MM.1S (cell line): ENCODE measurements around the gene SCAMP1.

Experiments used
- DNase-seq: peaks from one replicate; pipeline ENCODE4 v3.0.0-alpha.2; 2015
- H2AFZ ChIP-seq: fragments of 300-600 bp; sonication (generic); 2 replicates; pipeline ENCODE4 v1.6.0; 2016; ENCODE audit warnings: antibody characterized with exemption, low read length
- H3F3A ChIP-seq: fragments of 300-600 bp; sonication (generic); 2 replicates; pipeline ENCODE4 v1.6.1; 2016; ENCODE audit warnings: mild to moderate bottlenecking, antibody characterized with exemption, low read length, moderate library complexity, mixed read lengths; ENCODE audit not compliant: insufficient read depth
- H3K27ac ChIP-seq: fragments of 300-600 bp; sonication (generic); 2 replicates; pipeline ENCODE4 v1.5.1; 2016; ENCODE audit warnings: mild to moderate bottlenecking, low read length
- H3K27me3 ChIP-seq: fragments of 300-600 bp; sonication (generic); replicated peaks from 2 replicates; pipeline ENCODE4 v1.6.0; 2016; ENCODE audit warnings: low read length; ENCODE audit not compliant: insufficient read depth
- H3K36me3 ChIP-seq: fragments of 300-600 bp; sonication (generic); replicated peaks from 2 replicates; pipeline ENCODE4 v1.6.1; 2016; ENCODE audit warnings: mild to moderate bottlenecking, low read length, mixed read lengths; ENCODE audit not compliant: insufficient read depth
- H3K4me1 ChIP-seq: fragments of 300-600 bp; sonication (generic); 2 replicates; pipeline ENCODE4 v1.6.1; 2016; ENCODE audit warnings: low read length, mixed read lengths
- H3K4me2 ChIP-seq: fragments of 300-600 bp; sonication (generic); 2 replicates; pipeline ENCODE4 v1.6.0; 2016; ENCODE audit warnings: low read depth, low read length
- H3K4me3 ChIP-seq: fragments of 300-600 bp; sonication (generic); 2 replicates; pipeline ENCODE4 v1.5.1; 2016; ENCODE audit warnings: low read length, mixed read lengths
- H3K79me2 ChIP-seq: fragments of 300-600 bp; sonication (generic); 2 replicates; pipeline ENCODE4 v1.6.1; 2016; ENCODE audit warnings: mixed run types, low read length, mixed read lengths
- H3K9ac ChIP-seq: fragments of 300-600 bp; sonication (generic); 2 replicates; pipeline ENCODE4 v1.6.1; 2016; ENCODE audit warnings: low read length, mixed read lengths
- H3K9me2 ChIP-seq: fragments of 300-600 bp; sonication (generic); replicated peaks from 2 replicates; pipeline ENCODE4 v1.6.1; 2016; ENCODE audit warnings: mild to moderate bottlenecking, low read length, mixed read lengths; ENCODE audit not compliant: insufficient read depth
- H3K9me3 ChIP-seq: fragments of 300-600 bp; sonication (generic); replicated peaks from 2 replicates; pipeline ENCODE4 v1.6.1; 2016; ENCODE audit warnings: mild to moderate bottlenecking, low read length, mixed read lengths; ENCODE audit not compliant: insufficient read depth
- H4K20me1 ChIP-seq: fragments of 300-600 bp; sonication (generic); 2 replicates; pipeline ENCODE4 v1.6.1; 2016; ENCODE audit warnings: mild to moderate bottlenecking, low read length, moderate library complexity, mixed read lengths; ENCODE audit not compliant: insufficient read depth
- EZH2 ChIP-seq: fragments of 300-600 bp; sonication (generic); optimal IDR thresholded peaks from 2 replicates; pipeline ENCODE3; 2017; ENCODE audit warnings: low read depth, mild to moderate bottlenecking, antibody characterized with exemption, low read length, mixed read lengths
- EZH2phosphoT487 ChIP-seq: fragments of 300-600 bp; sonication (generic); IDR thresholded peaks from 2 replicates; pipeline ENCODE4 v1.6.1; 2018; ENCODE audit warnings: antibody characterized with exemption, low read length
- TF ChIP-seq, protein P1 (sequence below): fragments of 300-600 bp; sonication (generic); IDR thresholded peaks from 2 replicates; pipeline ENCODE4 v1.5.1; 2016; ENCODE audit warnings: antibody characterized with exemption, low read length, mixed read lengths

Gene SCAMP1

DNA sequence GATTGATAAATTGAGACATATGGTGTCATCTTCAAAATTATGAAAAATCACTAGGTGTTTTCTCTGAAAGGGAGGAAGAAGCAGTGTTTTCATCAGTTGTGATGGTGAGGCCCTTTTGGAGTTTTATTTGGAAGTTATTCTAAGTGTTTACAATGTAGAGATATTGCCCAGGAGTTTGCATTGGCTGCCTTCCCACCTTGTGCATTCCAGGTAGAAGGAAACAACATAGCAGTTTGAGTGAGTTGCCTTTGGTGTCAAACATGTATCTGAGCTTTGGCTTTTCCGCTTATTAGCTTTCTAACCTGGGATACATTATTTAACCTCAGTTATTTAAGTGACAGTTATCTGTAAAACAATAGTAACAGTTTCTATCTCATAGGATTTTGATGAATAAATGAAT lies 122.5 kb downstream of the SCAMP1 start:
- H3K9me3 ChIP-seq: no peaks in the 10 kb centered on the region
- H3F3A ChIP-seq: 0 out of 2 replicates have a peak, but pooled peaks cover 2% of the 10 kb centered on the region
- H3K79me2 ChIP-seq: no peaks in the 10 kb centered on the region
- no peaks in the 10 kb centered on the region for H3K36me3 ChIP-seq
- no peaks in the 10 kb centered on the region for H3K9me2 ChIP-seq
- peaks cover 11% of the 10 kb centered on the region for H3K4me1 ChIP-seq
- DNase-seq: no peak
- H4K20me1 ChIP-seq: no peaks in the 10 kb centered on the region
- H3K9ac ChIP-seq: no peak overlapping the region
- H3K27me3 ChIP-seq: no peaks in the 10 kb centered on the region
- no peak overlapping the region for H3K27ac ChIP-seq
- H3K4me3 ChIP-seq: no peak overlapping the region
- no peak overlapping the region for H3K4me2 ChIP-seq
- TF ChIP-seq EZH2phosphoT487 (no peak), EZH2 (no peak)
- TF ChIP-seq, protein P1, sequence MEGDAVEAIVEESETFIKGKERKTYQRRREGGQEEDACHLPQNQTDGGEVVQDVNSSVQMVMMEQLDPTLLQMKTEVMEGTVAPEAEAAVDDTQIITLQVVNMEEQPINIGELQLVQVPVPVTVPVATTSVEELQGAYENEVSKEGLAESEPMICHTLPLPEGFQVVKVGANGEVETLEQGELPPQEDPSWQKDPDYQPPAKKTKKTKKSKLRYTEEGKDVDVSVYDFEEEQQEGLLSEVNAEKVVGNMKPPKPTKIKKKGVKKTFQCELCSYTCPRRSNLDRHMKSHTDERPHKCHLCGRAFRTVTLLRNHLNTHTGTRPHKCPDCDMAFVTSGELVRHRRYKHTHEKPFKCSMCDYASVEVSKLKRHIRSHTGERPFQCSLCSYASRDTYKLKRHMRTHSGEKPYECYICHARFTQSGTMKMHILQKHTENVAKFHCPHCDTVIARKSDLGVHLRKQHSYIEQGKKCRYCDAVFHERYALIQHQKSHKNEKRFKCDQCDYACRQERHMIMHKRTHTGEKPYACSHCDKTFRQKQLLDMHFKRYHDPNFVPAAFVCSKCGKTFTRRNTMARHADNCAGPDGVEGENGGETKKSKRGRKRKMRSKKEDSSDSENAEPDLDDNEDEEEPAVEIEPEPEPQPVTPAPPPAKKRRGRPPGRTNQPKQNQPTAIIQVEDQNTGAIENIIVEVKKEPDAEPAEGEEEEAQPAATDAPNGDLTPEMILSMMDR: no peak
- H2AFZ ChIP-seq: no peak overlapping the region

DNA sequence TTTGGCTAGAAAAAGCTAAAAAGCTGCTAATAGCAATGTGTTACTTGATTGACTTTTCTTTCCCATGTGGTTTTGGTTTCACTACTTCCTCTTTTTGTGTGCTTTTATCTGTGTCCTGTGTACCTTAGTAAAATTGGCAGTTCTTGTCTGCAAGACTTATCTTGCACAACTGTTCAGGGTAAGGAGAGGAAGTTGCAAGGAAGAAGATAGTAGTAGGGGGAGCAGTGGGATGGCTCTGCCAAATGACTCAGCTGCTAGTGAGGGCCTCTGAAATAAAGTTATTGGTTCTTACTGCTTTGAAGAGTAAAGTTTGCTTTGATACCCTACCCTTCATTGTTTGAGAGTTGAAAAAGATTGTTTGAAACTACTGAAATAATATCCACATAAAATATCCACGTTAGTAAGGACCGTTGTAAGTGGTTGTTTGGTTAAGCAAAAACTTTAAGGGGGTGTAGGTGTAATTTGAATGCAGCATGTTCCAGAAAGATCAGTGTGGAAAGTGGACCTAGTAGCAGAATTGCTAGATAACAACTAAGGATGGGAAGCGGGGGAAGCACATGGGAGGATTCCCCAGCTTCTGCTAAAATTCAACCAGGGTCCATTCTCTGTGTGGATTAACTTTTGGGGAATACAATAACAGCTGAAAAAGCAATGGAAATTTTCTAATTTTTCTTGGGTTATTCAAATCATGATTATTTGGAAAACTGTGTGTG lies 123.5 kb downstream of the SCAMP1 start:
- no peaks in the 10 kb centered on the region for H3K9me2 ChIP-seq
- no peak overlapping the region for H3K27ac ChIP-seq
- H3K4me2 ChIP-seq: no peak overlapping the region
- H4K20me1 ChIP-seq: no peaks in the 10 kb centered on the region
- H3K9me3 ChIP-seq: no peaks in the 10 kb centered on the region
- H3K4me1 ChIP-seq: peaks cover 11% of the 10 kb centered on the region
- no peak overlapping the region for H3K9ac ChIP-seq
- H3K79me2 ChIP-seq: no peaks in the 10 kb centered on the region
- no peak overlapping the region for H2AFZ ChIP-seq
- H3F3A ChIP-seq: 0 out of 2 replicates have a peak, but pooled peaks cover 2% of the 10 kb centered on the region
- H3K4me3 ChIP-seq: no peak overlapping the region
- no peaks in the 10 kb centered on the region for H3K36me3 ChIP-seq
- peak; percentile 42 for DNase-seq
- no peaks in the 10 kb centered on the region for H3K27me3 ChIP-seq
- no peak for TF ChIP-seq EZH2
- TF ChIP-seq, protein P1: no peak
- TF ChIP-seq EZH2phosphoT487: no peak

DNA sequence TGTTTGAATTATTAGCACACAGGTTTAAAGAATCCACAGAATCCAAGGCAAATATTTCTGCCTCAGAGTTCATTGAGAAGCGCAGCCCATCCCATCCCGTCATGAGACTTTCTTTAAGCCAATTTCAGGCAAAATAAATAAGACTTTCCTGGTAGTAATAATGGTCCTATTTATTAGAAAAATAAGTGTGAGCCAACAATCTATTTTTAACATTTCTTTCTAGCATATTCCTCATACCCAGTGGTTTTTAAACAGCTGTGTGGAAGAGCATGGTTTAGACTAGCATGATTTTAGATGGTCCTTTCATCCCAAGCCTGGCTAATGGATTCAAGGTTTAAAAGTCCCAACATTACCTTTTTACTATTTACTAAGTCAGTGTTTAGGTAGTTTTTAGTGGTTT lies 125.8 kb downstream of the SCAMP1 start:
- TF ChIP-seq, protein P1: no peak
- no peak for TF ChIP-seq EZH2phosphoT487
- TF ChIP-seq EZH2: no peak
- H3F3A ChIP-seq: 0 out of 2 replicates have a peak, but pooled peaks cover 2% of the 10 kb centered on the region
- H2AFZ ChIP-seq: no peak overlapping the region
- H3K27me3 ChIP-seq: no peaks in the 10 kb centered on the region
- H3K9ac ChIP-seq: no peak overlapping the region
- no peaks in the 10 kb centered on the region for H4K20me1 ChIP-seq
- no peaks in the 10 kb centered on the region for H3K9me3 ChIP-seq
- no peaks in the 10 kb centered on the region for H3K79me2 ChIP-seq
- no peaks in the 10 kb centered on the region for H3K9me2 ChIP-seq
- H3K36me3 ChIP-seq: no peaks in the 10 kb centered on the region
- DNase-seq: no peak
- H3K27ac ChIP-seq: no peak overlapping the region
- peaks cover 11% of the 10 kb centered on the region for H3K4me1 ChIP-seq
- H3K4me2 ChIP-seq: no peak overlapping the region
- no peak overlapping the region for H3K4me3 ChIP-seq
